Stimulated activated CD4-positive, alpha-beta T cell treated with anti-CD3 and anti-CD28 coated beads, Interleukin-12 subunit alpha, Interleukin-12 subunit beta, amount 100 ng/mL, for 24 hours (primary cell): ENCODE data around the gene B4GALT2.

Experiments used
- DNase-seq, 2 experiments: peaks; one replicate each; pipeline ENCODE4 v3.0.0-alpha.2; 2020; ENCODE audit warnings: low read depth in 2 of 2

B4GALT2 gene, protein sequence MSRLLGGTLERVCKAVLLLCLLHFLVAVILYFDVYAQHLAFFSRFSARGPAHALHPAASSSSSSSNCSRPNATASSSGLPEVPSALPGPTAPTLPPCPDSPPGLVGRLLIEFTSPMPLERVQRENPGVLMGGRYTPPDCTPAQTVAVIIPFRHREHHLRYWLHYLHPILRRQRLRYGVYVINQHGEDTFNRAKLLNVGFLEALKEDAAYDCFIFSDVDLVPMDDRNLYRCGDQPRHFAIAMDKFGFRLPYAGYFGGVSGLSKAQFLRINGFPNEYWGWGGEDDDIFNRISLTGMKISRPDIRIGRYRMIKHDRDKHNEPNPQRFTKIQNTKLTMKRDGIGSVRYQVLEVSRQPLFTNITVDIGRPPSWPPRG

GRCh38 chr1:43978551-43979260, at the start of gene B4GALT2:
Gene B4GALT2, plus strand, starts transcription at chr1:43979210. Its CDS starts 1,951 bp downstream, at chr1:43981161.
- DNase-seq: no peak

GRCh38 chr1:43930168-43930948, 48.7 kb upstream of the B4GALT2 start:
- DNase-seq: no peak

DNA sequence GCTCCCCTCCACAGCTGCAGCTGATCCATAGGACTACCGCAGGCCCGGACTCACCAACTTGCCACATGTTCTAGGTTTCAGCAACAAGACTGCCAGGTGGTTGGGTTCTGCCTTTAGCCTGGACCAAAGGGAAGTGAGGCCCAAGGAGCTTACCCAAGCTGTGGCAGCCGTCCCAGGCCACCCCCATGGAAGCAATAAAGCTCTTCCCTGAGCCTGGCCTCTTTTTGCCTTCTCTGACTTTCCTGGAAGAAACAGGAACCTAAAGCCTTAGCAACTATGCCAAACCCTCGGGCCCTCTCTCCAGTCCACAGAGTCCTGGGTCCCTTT, 48.1 kb upstream of the B4GALT2 start:
- DNase-seq: no peak

DNA sequence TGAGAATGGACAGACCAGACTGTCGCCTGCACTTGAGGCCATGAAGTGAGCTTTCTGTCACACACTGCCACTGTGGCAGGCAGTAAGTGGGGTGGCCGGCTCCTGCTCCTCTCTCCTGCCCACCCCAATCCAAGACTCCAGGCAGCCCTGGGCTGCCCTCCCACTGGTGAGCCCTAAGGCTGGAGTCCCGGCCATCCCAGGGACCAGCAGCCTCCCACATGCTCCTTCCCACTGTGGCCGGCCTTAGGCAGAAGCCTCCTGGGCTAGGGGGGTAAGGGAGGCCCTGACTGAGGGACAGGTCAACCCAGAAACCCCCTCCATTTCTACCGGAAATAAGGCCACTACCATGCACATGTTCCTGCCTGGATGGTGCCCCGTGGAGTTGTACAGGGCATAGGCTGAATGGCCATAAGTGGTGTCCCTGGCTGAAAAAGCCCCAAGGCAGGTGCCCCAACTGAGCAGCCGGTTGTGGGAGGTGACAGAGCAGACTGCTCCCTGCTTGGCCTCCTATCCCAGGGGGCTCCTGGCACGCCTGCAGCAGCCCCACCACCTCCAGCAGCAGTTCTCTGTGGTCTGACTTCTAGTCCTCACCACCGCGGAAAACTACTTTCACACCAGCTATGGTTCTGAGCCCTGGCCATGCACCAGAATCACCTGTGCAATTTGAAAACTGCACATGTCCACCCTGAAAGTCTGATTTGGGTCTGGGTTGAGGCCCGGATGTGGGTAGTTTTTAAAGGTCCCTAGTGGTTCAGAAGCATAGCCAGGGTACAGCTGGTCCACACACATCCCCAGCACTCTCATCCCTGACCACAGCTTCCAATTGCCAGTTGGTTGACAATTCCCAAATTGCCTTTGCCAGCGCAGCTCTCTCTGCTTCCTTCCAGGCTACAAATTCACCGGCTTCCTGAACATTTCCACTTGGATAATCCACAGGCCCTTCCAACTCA, 47.0 kb upstream of the B4GALT2 start:
- DNase-seq: no peak

DNA sequence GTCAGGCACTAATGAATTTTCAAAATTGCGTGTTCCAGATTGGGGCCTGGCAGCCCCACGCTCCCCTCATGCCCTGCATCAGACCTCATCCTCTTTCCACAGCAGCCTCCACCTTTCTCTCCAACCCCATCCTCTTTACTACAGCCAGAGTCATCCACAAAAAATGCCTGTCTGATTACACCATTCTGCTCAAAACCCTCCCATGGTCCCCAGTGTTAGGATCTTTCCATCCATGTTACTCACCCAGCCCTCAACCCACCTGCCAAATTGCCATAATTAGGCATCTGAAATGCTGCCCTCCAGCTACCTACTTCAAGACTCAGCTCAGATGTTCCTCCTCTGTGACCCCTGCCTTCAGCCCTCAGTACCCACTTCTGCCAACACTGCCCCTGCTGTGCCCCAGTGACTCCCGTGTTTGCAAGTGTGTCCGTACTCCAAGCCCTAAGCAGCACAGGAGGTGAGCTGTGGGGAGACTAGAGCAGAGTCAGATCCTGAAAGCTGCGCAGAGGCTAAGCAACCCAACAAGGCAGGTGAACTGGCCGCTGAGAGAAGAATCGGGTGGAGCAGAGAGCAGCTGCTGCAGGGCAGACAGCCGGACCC, 46.1 kb upstream of the B4GALT2 start:
- no peak for DNase-seq

DNA sequence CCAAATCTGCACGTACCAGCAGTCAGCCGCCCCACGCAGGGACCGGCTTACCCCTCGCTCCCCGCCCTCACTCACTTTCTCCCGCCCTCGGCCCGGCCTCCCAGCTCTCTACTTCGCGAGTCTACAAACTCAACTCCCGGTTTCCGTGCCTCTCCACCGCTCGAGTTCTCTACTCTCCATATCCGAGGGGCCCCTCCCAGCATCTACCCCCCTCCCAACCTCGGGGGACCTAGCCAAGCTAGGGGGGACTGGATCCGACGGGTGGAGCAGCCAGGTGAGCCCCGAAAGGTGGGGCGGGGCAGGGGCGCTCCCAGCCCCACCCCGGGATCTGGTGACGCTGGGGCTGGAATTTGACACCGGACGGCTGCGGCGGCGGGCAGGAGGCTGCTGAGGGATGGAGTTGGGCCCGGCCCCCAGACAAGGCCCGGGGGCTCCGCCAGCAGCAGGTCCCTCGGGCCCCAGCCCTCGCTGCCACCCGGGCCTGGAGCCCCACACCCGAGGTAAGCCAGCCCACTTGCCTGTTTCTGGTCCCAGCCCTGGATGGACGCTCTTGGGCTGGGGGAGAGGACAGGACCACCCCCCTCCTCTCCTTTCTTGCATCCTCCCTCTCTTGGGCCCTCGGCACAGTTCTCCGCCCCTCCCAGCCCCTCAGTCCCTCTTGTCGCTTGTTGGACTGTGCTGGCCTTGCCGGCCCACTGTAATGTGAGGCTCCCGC, 45.5 kb upstream of the B4GALT2 start, which contains the start of gene ARTN:
ARTN (plus strand) TSS at position 416 of the 715 bp plus-strand sequence. CDS start 1,856 bp downstream, outside the sequence.
- no peak for DNase-seq

DNA sequence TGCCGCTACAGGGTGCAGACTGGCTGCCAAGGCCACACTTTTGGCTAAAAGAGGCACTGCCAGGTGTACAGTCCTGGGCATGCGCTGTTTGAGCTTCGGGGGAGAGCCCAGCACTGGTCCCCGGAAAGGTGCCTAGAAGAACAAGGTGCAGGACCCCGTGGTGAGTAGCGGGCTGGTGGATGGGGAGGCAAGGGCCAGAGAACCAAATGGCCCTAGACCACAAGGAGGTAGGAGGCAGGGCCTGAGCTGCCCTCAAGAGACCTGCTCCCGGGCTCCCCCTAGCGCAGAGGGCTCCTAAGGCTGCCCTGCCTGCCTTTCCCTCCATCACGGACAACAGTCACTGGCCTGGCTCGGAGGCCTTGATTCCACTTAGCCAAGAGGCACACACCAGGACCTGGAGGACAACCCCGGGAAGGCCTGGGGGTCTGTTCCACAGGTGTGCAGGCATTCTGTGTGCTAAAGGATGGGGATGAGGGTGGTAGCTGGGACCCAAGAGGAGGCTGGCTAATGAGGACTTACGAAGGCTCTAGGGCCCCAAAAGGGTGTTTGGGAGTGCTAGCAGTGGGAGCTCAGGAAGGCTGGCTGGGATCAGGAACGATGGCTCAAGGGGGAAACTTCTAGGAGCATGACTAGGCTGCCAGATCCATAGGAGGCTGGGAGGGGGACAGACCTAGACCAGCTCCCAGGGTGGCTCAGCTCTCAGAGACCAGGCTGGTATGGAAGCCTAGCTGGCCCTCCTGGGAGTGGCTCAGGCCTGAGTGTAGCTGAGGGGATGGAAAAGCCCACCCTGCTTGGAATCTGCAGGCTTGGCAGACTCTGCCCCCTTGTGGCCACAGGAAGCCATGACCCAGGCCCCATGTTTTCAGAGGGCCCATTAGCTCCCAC, 44.7 kb upstream of the B4GALT2 start:
- peak in 1 of 2 experiments; percentile 55 for DNase-seq

DNA sequence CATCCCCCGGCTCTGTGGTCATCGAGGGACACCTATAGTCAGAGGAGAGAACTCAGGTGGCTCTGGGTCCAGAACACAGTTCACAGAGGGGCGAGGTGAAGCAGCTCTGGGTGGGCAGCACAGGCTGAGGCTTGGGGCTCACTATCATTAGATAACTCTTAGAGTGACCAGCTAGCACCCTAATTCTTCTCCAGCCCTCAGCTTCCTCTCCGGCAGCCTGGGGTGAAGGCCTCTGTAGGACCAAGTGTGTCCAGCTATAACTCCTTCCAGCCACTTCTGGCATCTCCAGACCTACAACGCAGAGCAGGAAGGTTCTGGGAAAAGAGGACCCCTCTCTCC, 44.1 kb upstream of the B4GALT2 start:
- DNase-seq: no peak

DNA sequence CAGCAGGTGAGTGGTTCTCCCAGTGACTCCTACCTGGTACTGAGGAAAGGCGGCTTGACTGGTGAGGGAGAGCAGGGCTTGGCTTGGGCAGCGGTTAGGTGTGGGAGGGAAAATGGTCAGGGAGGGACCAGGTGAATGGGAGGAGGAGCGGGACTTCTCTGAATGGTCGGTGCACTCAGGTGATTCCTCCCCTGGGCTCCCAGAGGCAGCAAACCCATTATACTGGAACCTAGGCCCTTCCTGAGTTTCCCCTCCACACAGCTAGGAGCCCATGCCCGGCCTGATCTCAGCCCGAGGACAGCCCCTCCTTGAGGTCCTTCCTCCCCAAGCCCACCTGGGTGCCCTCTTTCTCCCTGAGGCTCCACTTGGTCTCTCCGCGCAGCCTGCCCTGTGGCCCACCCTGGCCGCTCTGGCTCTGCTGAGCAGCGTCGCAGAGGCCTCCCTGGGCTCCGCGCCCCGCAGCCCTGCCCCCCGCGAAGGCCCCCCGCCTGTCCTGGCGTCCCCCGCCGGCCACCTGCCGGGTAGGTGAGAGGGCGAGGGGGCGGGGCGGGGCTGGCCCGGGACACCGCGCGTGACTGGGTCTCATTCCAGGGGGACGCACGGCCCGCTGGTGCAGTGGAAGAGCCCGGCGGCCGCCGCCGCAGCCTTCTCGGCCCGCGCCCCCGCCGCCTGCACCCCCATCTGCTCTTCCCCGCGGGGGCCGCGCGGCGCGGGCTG, 43.1 kb upstream of the B4GALT2 start:
- no peak for DNase-seq

DNA sequence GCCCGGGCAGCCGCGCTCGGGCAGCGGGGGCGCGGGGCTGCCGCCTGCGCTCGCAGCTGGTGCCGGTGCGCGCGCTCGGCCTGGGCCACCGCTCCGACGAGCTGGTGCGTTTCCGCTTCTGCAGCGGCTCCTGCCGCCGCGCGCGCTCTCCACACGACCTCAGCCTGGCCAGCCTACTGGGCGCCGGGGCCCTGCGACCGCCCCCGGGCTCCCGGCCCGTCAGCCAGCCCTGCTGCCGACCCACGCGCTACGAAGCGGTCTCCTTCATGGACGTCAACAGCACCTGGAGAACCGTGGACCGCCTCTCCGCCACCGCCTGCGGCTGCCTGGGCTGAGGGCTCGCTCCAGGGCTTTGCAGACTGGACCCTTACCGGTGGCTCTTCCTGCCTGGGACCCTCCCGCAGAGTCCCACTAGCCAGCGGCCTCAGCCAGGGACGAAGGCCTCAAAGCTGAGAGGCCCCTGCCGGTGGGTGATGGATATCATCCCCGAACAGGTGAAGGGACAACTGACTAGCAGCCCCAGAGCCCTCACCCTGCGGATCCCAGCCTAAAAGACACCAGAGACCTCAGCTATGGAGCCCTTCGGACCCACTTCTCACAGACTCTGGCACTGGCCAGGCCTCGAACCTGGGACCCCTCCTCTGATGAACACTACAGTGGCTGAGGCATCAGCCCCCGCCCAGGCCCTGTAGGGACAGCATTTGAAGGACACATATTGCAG, 42.4 kb upstream of the B4GALT2 start:
- no peak for DNase-seq

GRCh38 chr1:43937179-43937865, 41.7 kb upstream of the B4GALT2 start:
- no peak for DNase-seq

DNA sequence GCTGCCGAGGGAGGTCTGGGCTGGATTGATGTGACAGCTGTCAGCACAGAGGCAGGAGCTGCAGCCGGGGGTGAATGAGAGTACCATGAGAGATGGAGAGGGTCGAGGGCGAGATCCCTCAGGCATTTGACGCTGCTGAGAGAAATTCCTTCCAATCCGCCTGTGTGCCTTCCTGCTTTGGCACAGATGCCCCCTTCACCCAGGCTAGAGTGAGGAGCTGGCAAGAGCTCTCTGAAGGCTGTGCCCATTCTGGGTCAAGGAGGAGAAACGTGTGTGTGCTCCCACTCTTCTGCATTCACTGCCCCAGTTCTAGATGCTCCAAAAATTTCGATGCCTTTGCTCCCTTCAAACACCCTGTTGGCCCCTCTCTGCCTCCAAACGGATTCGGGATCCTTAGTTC, 40.6 kb upstream of the B4GALT2 start:
- DNase-seq: no peak

DNA sequence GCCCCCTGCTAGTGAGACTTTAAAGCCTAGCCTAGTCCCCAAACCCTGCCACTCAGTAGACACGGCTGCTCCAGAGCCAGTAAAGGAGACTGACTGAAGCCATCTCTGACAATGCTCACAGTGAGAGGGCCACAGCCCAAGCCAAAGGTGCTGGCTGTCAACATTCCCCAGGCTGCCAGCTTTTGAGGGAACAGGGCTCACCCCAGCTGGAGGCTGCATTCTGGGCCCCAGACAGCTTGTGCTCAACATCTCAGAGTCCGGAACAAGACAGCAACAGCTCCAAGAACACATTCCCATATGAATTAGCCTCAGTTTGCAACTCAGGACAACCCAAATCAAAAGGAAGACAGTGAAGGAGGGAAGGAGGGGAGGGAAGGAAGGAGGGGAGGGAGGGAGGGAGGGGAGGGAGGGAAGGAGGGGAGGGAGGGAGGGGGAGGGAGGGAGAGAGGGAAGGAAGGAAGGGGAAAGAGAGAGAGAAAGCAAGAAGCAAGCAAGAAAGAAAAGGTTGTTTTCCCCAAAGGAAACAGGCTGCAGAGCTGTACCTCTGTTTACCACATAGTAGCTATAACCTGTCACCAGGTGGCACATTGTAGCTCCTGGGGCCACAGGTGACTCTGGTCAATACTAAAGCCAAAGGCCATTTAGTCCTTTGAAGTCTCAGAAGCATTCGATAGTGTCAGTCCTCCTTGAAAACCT, 40.0 kb upstream of the B4GALT2 start:
- no peak for DNase-seq

- DNase-seq: no peak
Observed at GRCh38 chr1:43942411-43942810, 36.6 kb upstream of the B4GALT2 start.

- no peak for DNase-seq
Observed at GRCh38 chr1:43944860-43945259, 34.1 kb upstream of the B4GALT2 start.

DNA sequence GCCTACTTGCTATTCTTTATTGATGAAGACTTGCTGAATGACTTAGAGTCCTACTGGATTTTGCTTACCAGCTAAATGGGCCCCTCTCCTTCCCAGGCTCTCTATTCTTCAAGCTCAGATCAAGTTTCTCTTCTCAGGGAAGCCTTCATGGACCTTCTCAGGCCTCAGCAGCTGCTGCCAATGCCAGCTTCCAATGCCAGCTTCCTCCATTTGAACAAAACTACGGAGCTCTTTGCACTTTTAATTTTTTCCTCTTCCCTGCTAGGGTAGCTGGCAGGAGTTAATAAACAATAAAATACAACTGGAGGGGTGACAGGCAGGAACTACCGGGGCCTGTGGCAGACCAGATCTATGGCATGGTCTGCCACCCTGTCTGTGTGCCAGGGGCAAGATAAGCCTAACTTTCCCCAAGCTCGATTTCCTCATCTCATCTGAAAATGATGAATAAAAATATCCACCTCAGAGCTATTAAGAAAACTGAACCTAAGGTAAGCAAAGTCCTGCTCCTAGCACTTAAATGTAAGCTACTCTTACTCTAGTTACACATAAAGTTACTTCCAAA, 33.3 kb upstream of the B4GALT2 start:
- no peak for DNase-seq
